ENCODE measurements around the gene ST6GALNAC2. TPM values are rescaled to one million over a fixed set of nuclear protein-coding genes. Genes with fewer than 3 reads are reported as not detected.

The ST6GALNAC2 gene
- total RNA-seq, 1 experiment from 2014 or later, result 23.0 TPM

- no peaks in the 10 kb centered on the region for H3K36me3 ChIP-seq (ENCODE audit: control insufficient read depth, insufficient read depth, low read length)
- in situ Hi-C loops (cut with HindIII; ENCODE audit: low pct_unique_long_range_greater_than_20kb, low sequenced_read_pairs) (no loop called here), intact Hi-C loops (cut with micrococcal nuclease; ENCODE audit: unreplicated experiment) (no loop called here)
- no peak overlapping the region for H3K4me3 ChIP-seq (ENCODE audit: low read depth in 2 of 2, low read length in 2 of 2)
- TF ChIP-seq POLR2AphosphoS5 (IDR thresholded peaks at IDR 0.05; ENCODE audit: low read depth, low read length) (no peak), TCF7L2 (IDR thresholded peaks at IDR 0.05; ENCODE audit: low read depth, low read length) (no peak), REST (IDR thresholded peaks at IDR 0.05; ENCODE audit: insufficient read depth in 1 of 2, low read depth in 2 of 2, low read length in 1 of 2) (no peak), SIN3A (IDR thresholded peaks at IDR 0.05; ENCODE audit: borderline replicate concordance, insufficient read depth, low read depth, low read length) (no peak), CTCF (IDR thresholded peaks at IDR 0.05) (no peak)
- POLR2A ChIA-PET, result no interaction called here
- H3K27ac ChIP-seq (ENCODE audit: low read length), result no peak overlapping the region
- no TSS peak for BruUV-seq (replicated peaks)
- H3K4me1 ChIP-seq (ENCODE audit: control insufficient read depth, insufficient read depth, low read length), result 0 out of 2 replicates have a peak, but pooled peaks cover 2% of the 10 kb centered on the region
- ATAC-seq (no peak), DNase-seq (ENCODE audit: low read depth, low spot score) (no peak)
- H3K27me3 ChIP-seq (ENCODE audit: control insufficient read depth, insufficient read depth, low read length), result no peaks in the 10 kb centered on the region
- H3K9me3 ChIP-seq (ENCODE audit: control insufficient read depth, insufficient read depth, low read depth, low read length), result no peaks in the 10 kb centered on the region
- CTCF ChIA-PET, result no interaction called here
Measured at GRCh38 chr17:76601065-76601464, 15.4 kb upstream of the ST6GALNAC2 start.

GRCh38 chr17:76599694-76600460 is 14.2 kb upstream of the ST6GALNAC2 start:
- no TSS peak for BruUV-seq (replicated peaks)
- POLR2A ChIA-PET, result interaction anchor here (0.6 to 0.7 kb wide), 2 partner anchors 13 to 22 kb away, joined by 3 read pairs; no protein-coding TSS in a partner anchor

More at GRCh38 chr17:76599694-76600460, 14.2 kb upstream of the ST6GALNAC2 start:
- Histone ChIP-seq H3K36me3 (ENCODE audit: control insufficient read depth, insufficient read depth, low read length) (no peaks in the 10 kb centered on the region), H3K4me3 (ENCODE audit: low read depth in 2 of 2, low read length in 2 of 2) (no peak overlapping the region), H3K4me1 (ENCODE audit: control insufficient read depth, insufficient read depth, low read length) (0 out of 2 replicates have a peak, but pooled peaks cover 2% of the 10 kb centered on the region), H3K27me3 (ENCODE audit: control insufficient read depth, insufficient read depth, low read length) (no peaks in the 10 kb centered on the region), H3K9me3 (ENCODE audit: control insufficient read depth, insufficient read depth, low read depth, low read length) (no peaks in the 10 kb centered on the region), H3K27ac (ENCODE audit: low read length) (no peak overlapping the region)
- ATAC-seq (no peak), DNase-seq (ENCODE audit: low read depth, low spot score) (no peak)
- intact Hi-C loops (cut with micrococcal nuclease; ENCODE audit: unreplicated experiment) (no loop called here), in situ Hi-C loops (cut with HindIII; ENCODE audit: low pct_unique_long_range_greater_than_20kb, low sequenced_read_pairs) (no loop called here)
- TF ChIP-seq POLR2AphosphoS5 (IDR thresholded peaks at IDR 0.05; ENCODE audit: low read depth, low read length) (no peak), REST (IDR thresholded peaks at IDR 0.05; ENCODE audit: insufficient read depth in 1 of 2, low read depth in 2 of 2, low read length in 1 of 2) (no peak), CTCF (IDR thresholded peaks at IDR 0.05) (no peak), TCF7L2 (IDR thresholded peaks at IDR 0.05; ENCODE audit: low read depth, low read length) (no peak), SIN3A (IDR thresholded peaks at IDR 0.05; ENCODE audit: borderline replicate concordance, insufficient read depth, low read depth, low read length) (no peak)
- CTCF ChIA-PET, result interaction anchor here (0.7 kb wide), 2 partner anchors 18 to 112 kb away, joined by 7 to 11 read pairs; no protein-coding TSS in a partner anchor

Data from Panc1 (cell line).